Vagina (tissue), 2 donors: Measurements from ENCODE around the gene UMOD.

Experiments
- POLR2A ChIP-seq, 2 donors: fragments of 450-650 bp; IDR thresholded peaks; one replicate each; pipeline ENCODE4 v1.6.1; 2017; ENCODE audit warnings: antibody characterized with exemption in 2 of 2, mild to moderate bottlenecking in 2 of 2, moderate library complexity in 2 of 2
- POLR2AphosphoS5 ChIP-seq, 2 donors: sonication (generic); formaldehyde crosslinking; IDR thresholded peaks; one replicate each; pipeline ENCODE4 v1.9.0; 2017; ENCODE audit warnings: antibody characterized with exemption in 2 of 2, mild to moderate bottlenecking in 2 of 2, low read depth in 1 of 2; ENCODE audit not compliant: insufficient read depth in 1 of 2

- TF ChIP-seq POLR2AphosphoS5 (IDR thresholded peaks at IDR 0.05; ENCODE audit: insufficient read depth in 1 of 2, low read depth in 1 of 2) (no peak), POLR2A (IDR thresholded peaks at IDR 0.05) (no peak)
Observed at GRCh38 chr16:20308801-20309590, 43.5 kb downstream of the UMOD start.
